GM12864 (cell line): ENCODE measurements around the gene GCGR.

Experiments
- DNase-seq: peaks from one replicate; pipeline ENCODE4 v3.0.0-alpha.2; 2011; ENCODE audit warnings: low read depth
- H3K4me3 ChIP-seq: 2 replicates; pipeline ENCODE4 v1.5.1; 2011; ENCODE audit warnings: mild to moderate bottlenecking, low read depth, low read length, control low read depth
- CTCF ChIP-seq: IDR thresholded peaks from 2 replicates; pipeline ENCODE4 v1.5.1; 2011; ENCODE audit warnings: low read depth, mild to moderate bottlenecking, moderate library complexity, low read length, control low read depth, inconsistent platforms; ENCODE audit errors: missing control alignments

The GCGR gene

GRCh38 chr17:81808778-81809555 lies 5.0 kb downstream of the GCGR start:
- no peak for DNase-seq
- H3K4me3 ChIP-seq: no peak overlapping the region
- TF ChIP-seq CTCF: peak; percentile 30

DNA sequence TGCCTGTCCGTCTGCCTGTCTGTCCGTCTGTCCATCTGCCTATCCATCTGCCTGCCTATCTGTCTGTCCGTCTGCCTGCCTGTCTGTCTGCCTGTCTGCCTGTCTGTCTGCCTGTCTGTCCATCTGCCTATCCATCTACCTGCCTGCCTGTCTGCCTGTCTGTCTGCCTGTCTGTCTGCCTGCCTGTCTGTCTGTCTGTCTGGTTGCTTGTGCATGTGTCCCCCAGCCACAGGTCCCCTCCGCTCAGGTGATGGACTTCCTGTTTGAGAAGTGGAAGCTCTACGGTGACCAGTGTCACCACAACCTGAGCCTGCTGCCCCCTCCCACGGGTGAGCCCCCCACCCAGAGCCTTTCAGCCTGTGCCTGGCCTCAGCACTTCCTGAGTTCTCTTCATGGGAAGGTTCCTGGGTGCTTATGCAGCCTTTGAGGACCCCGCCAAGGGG lies 5.6 kb downstream of the GCGR start:
- H3K4me3 ChIP-seq: no peak overlapping the region
- no peak for TF ChIP-seq CTCF
- no peak for DNase-seq

DNA sequence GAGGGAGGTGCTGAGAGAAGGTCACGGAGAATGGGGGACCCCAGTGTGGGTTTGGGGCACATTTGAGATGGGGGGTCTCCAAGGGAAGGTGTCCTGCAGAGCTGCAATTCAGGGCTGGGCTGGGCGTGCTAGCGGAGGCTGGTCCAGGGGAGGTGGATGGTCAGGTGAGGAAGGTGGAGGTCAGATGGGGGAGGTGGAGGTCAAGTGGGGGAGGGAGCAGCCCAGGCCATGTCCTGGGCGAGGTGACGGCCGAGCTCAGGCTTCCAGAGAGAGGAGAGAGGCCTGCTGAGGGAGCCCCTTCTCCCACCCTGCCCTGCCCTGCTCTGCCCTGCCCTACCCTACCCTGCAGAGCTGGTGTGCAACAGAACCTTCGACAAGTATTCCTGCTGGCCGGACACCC lies 6.5 kb downstream of the GCGR start:
- H3K4me3 ChIP-seq: no peak overlapping the region
- no peak for DNase-seq
- TF ChIP-seq CTCF: no peak

DNA sequence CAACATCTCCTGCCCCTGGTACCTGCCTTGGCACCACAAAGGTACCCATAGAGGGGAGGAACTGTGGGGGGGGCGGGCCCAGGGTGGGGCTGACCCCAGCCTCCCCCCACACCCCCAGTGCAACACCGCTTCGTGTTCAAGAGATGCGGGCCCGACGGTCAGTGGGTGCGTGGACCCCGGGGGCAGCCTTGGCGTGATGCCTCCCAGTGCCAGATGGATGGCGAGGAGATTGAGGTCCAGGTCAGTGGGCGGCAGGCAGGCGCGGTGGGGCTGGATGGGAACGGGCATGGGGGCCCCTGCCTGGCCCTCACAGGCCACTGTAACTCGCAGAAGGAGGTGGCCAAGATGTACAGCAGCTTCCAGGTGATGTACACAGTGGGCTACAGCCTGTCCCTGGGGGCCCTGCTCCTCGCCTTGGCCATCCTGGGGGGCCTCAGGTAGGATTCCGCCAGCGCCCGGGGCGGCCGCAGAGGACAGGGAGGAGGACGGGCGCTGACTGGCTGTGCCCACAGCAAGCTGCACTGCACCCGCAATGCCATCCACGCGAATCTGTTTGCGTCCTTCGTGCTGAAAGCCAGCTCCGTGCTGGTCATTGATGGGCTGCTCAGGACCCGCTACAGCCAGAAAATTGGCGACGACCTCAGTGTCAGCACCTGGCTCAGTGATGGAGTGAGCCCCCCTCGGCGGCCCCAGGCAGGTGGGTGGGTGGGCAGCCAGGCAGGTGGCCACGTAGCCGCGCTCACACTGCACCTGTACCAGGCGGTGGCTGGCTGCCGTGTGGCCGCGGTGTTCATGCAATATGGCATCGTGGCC lies 7.1 kb downstream of the GCGR start:
- no peak for TF ChIP-seq CTCF
- no peak for DNase-seq
- no peak overlapping the region for H3K4me3 ChIP-seq

- no peak for DNase-seq
- no peak overlapping the region for H3K4me3 ChIP-seq
- no peak for TF ChIP-seq CTCF
Measured at GRCh38 chr17:81811705-81812570, 8.0 kb downstream of the GCGR start.

- no peak overlapping the region for H3K4me3 ChIP-seq
- no peak for TF ChIP-seq CTCF
- no peak for DNase-seq
Measured at GRCh38 chr17:81812571-81813370, 8.8 kb downstream of the GCGR start.
